Right ventricle myocardium superior (tissue), 1 donor: ENCODE measurements around the gene NDUFS2. TPM values are rescaled to one million over a fixed set of nuclear protein-coding genes. Genes with fewer than 3 reads are reported as not detected.

Experiments used
- ATAC-seq: fragments of 200-7000 bp; cut with Tn5 transposase; one replicate; pipeline ENCODE4 v1.9.1; 2020; ENCODE audit warnings: mild to moderate bottlenecking; ENCODE audit not compliant: poor library complexity
- DNase-seq: peaks from one replicate; pipeline ENCODE4 v3.0.0-alpha.2; 2020
- intact Hi-C: fragments of 100-400 bp; cut with DNase I; formaldehyde crosslinking; loops from one replicate; pipeline ENCODE4 v1.11.2; 2022
- long read RNA-seq: library from polyadenylated mRNA; unstranded; transcript quantifications from one replicate; pipeline ENCODE4 v2.0.0, GENCODE V29; 2021
- total RNA-seq: library from RNA; stranded (reverse); fragmentation: NEBNext Ultra II Directional; extraction: Animal tissue kit (Norgen Biotek cat#: 25700); gene quantifications from one replicate; pipeline ENCODE4 v1.2.1, GENCODE V29; 2021
- donor health status: DM: no; HTN: yes; CAD: no; lungs with severe emphysema.

NDUFS2 gene
- total RNA-seq: 308 TPM
- long read RNA-seq, transcript NDUFS2-202 (13 exons, 2,064 nt): major isoform, 21 of 968 reads
- long read RNA-seq, partial matches to known transcripts: 906 of 968 reads
- long read RNA-seq, other reads (novel, unspliced or antisense): 41 of 968 reads

GRCh38 chr1:161201836-161202712 is at the start of gene NDUFS2:
NDUFS2 (plus strand) TSS chr1:161202367; CDS start chr1:161202386, 19 bp downstream.
- ATAC-seq (peak; percentile 87), DNase-seq (peak; percentile 98)
- intact Hi-C loops: no loop called here

GRCh38 chr1:161153176-161153575 is 49.0 kb upstream of the NDUFS2 start:
- intact Hi-C loops: no loop called here
- ATAC-seq: no peak
- no peak for DNase-seq

GRCh38 chr1:161153682-161154337 is 48.4 kb upstream of the NDUFS2 start, which contains the start of gene UFC1:
UFC1 (plus strand) TSS chr1:161153978; CDS start chr1:161153998, 20 bp downstream.
- DNase-seq: peak; percentile 88
- intact Hi-C loops: no loop called here
- ATAC-seq: peak; percentile 95

- ATAC-seq: no peak
- DNase-seq: no peak
- intact Hi-C loops: no loop called here
These were observed 44.3 kb upstream of the NDUFS2 start for GRCh38 chr1:161157867-161158266.

- DNase-seq: no peak
- ATAC-seq: no peak
- intact Hi-C loops: no loop called here
These were observed 43.7 kb upstream of the NDUFS2 start for GRCh38 chr1:161158316-161159010.

GRCh38 chr1:161159087-161159912 is 42.9 kb upstream of the NDUFS2 start, which contains the start of gene USP21:
USP21 (plus strand) TSS chr1:161159500; CDS start chr1:161160641, 1,141 bp downstream.
- intact Hi-C loops: no loop called here
- DNase-seq: peak; percentile 96
- peak; percentile 98 for ATAC-seq

GRCh38 chr1:161159913-161160243 is 42.3 kb upstream of the NDUFS2 start:
- intact Hi-C loops: no loop called here

GRCh38 chr1:161160671-161161145 is 41.5 kb upstream of the NDUFS2 start:
- ATAC-seq (no peak), DNase-seq (no peak)
- intact Hi-C loops: no loop called here

More at GRCh38 chr1:161159913-161160243, 42.3 kb upstream of the NDUFS2 start:
- ATAC-seq (no peak), DNase-seq (no peak)

GRCh38 chr1:161161652-161162051 is 40.5 kb upstream of the NDUFS2 start:
- no peak for ATAC-seq
- intact Hi-C loops: no loop called here
- no peak for DNase-seq

- intact Hi-C loops: no loop called here
- DNase-seq (no peak), ATAC-seq (no peak)
These were observed 40.1 kb upstream of the NDUFS2 start for GRCh38 chr1:161162052-161162451.

GRCh38 chr1:161162806-161163205 is 39.4 kb upstream of the NDUFS2 start:
- no peak for ATAC-seq
- DNase-seq: no peak
- intact Hi-C loops: no loop called here

GRCh38 chr1:161163793-161164192 is 38.4 kb upstream of the NDUFS2 start:
- intact Hi-C loops: no loop called here
- no peak for DNase-seq
- ATAC-seq: no peak

- intact Hi-C loops: no loop called here
- no peak for DNase-seq
These were observed 37.1 kb upstream of the NDUFS2 start for GRCh38 chr1:161164901-161165610.

GRCh38 chr1:161165742-161166668 is 36.2 kb upstream of the NDUFS2 start, which contains the start of gene PPOX:
PPOX (plus strand) TSS chr1:161166426; CDS start chr1:161166848, 422 bp downstream.
- DNase-seq (peak; percentile 97), ATAC-seq (peak; percentile 96)
- intact Hi-C loops: no loop called here

More at GRCh38 chr1:161164901-161165610, 37.1 kb upstream of the NDUFS2 start:
- ATAC-seq: no peak

GRCh38 chr1:161166669-161167548 is 35.3 kb upstream of the NDUFS2 start:
- intact Hi-C loops: no loop called here
- ATAC-seq: peak; percentile 0
- no peak for DNase-seq
